Epidermal melanocyte (primary cell): ENCODE measurements around the gene PLA2G15.

Source experiments
- DNase-seq: peaks from one replicate; pipeline ENCODE4 v3.0.0; 2011; ENCODE audit warnings: low spot score; ENCODE audit not compliant: insufficient read length

Gene PLA2G15

DNA sequence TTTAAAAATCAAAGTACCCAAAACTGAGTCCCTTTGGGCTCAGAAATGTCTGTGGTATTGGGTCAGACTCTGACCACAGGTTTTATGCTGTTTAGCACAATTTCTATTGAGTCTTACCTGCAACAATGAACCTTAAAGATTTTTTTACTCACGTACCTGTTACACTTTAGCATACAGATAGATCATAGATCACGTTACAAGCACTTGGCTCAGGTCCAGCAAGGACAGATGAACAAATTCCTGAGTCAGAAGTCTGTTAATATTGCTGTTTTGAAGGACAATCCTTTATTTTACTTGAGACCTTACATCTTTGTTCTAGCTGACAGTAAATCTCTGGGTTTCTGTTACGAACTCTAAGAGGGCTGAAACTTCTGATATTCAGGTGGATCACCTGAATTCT, 52.7 kb downstream of the PLA2G15 start:
- DNase-seq: no peak

DNA sequence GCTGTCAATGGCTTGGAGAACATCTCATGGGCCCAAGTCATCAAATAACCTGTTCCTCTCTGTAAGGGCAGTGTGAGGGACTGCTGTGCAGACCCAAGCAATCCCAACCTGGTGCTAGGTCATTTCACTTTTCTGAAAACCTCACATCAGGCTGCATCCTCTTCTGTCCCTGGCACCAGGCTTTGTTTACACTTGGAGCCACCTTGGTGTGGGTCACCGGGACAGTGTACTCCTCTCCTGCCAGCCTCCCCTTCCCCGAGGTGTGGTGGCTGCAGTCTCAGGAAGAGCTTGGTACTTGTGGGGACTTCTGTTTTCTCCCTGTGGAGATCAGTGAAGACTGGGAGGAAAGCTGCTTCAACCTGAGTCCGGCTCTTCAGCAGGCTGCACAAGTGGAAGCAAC, 53.1 kb downstream of the PLA2G15 start:
- no peak for DNase-seq

GRCh38 chr16:68298907-68299561, 53.9 kb downstream of the PLA2G15 start:
- no peak for DNase-seq

GRCh38 chr16:68299571-68300453, 54.6 kb downstream of the PLA2G15 start:
- no peak for DNase-seq

DNA sequence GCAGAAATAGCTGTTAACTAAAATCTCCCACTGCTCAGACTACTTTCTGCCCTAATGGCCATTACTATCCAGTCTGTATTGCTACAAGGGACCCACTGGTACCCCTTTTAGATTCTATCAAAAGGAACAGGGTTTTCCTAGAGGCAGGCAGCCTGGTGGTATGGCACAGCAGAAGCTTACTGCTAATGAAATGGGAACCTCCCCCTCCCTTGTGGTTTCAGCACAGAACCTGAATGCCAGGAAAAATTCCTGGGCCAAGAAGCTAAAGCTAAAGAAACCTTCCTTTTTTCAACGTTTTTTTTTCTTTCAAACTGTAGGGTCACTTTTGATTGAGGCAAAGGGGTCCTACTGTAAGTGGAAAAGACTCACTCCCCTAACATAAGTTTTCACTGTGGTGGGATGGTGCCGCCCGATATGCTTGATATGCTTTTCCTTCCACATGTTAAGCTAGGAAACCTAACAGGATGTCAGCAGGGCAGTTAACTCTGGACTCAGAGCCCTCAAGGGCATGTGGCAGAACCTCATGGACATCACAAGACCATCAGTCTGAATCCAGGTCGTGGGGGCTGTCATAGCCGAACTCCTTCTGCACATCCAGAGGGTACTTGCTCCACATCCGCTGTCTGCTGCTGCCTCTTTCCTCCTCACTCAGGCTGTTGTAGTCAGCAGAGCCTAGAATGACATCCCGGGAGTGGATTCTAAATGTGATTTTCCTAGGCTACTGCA, 55.7 kb downstream of the PLA2G15 start:
- DNase-seq: no peak

GRCh38 chr16:68306633-68307032, 61.5 kb downstream of the PLA2G15 start:
- no peak for DNase-seq

DNA sequence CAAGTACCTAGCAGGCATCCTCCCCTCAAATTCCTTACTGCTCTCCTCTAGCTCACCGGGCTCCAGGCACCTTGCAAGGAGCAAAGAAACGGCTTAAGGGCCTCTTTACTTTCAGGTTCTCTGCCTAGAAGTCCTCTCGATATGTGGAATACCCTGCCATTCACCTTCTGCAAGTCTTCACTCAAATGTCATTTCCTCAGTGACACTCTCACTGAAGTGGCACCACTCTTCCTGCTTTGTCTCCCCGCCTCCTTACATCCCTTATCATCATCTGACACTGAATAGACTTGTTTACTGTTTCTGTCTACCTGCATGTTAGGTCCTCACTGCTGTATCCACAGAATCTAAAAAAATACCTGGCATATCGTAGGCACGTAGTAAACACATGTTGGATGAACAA, 64.6 kb downstream of the PLA2G15 start:
- DNase-seq: no peak

GRCh38 chr16:68310437-68310773, 65.2 kb downstream of the PLA2G15 start:
- DNase-seq: no peak
